Esophagus squamous epithelium (tissue), 4 donors: Measurements from ENCODE around the gene ABCA8.

Experiments used
- CTCF ChIP-seq, 6 experiments: fragments of 450-650 bp in 4 of 6; fragments of 200-600 bp in 2 of 6; sonication (generic) in 2 of 6; IDR thresholded peaks; one replicate each; pipeline ENCODE4 v1.5.1; 2016 to 2019; ENCODE audit warnings: antibody characterized with exemption in 6 of 6, mild to moderate bottlenecking in 4 of 6, moderate library complexity in 4 of 6
- POLR2A ChIP-seq, 4 donors: fragments of 450-650 bp; IDR thresholded peaks; one replicate each; pipeline ENCODE4 v1.6.1; 2017; ENCODE audit warnings: antibody characterized with exemption in 4 of 4, mild to moderate bottlenecking in 4 of 4, moderate library complexity in 3 of 4

GRCh38 chr17:68910251-68910705, 44.9 kb downstream of the ABCA8 start:
- no peak for TF ChIP-seq CTCF (IDR thresholded peaks at IDR 0.05)
- TF ChIP-seq POLR2A (IDR thresholded peaks at IDR 0.05), result no peak
